ENCODE data around the gene PCDHA12. TPM values are rescaled to one million over a fixed set of nuclear protein-coding genes. Genes with fewer than 3 reads are reported as not detected.
"Not testable (repeated sequence)": the region's sequence is repeated elsewhere in the genome, so short reads cannot be mapped to it uniquely, and the experiment has no call there.

The PCDHA12 gene
- not detected for total RNA-seq

- POLR2A ChIA-PET: no interaction called here
- DNase-seq (no peak), ATAC-seq (no peak)
- H3K4me3 Mint-ChIP-seq: no peak within 1 kb of the TSS
- peaks cover 15% of the 10 kb centered on the region for H3K9me3 Mint-ChIP-seq (ENCODE audit: insufficient read depth)
- CTCF ChIA-PET: interaction anchor here (0.9 kb wide), 1 partner anchor 312 kb away, joined by 3 read pairs; the partner anchor contains the start of gene PCDHB9
- H3K27ac Mint-ChIP-seq: no peak within 1 kb of the TSS
- no peaks in the 10 kb centered on the region for H3K4me1 Mint-ChIP-seq (ENCODE audit: low read depth)
- no peaks in the 10 kb centered on the region for H3K27me3 Mint-ChIP-seq (ENCODE audit: low read depth)
- H3K36me3 Mint-ChIP-seq (ENCODE audit: low read depth): no peaks in the 10 kb centered on the region
Measured at GRCh38 chr5:140875085-140876065, at the start of gene PCDHA12. Gene PCDHA12 (plus strand): TSS chr5:140875308. CDS start chr5:140875473, 165 bp downstream.

- no peaks in the 10 kb centered on the region for H3K27me3 Mint-ChIP-seq (ENCODE audit: low read depth)
- peak within 1 kb of the TSS; percentile 23 for H3K4me3 Mint-ChIP-seq
- no peaks in the 10 kb centered on the region for H3K4me1 Mint-ChIP-seq (ENCODE audit: low read depth)
- ChIA-PET POLR2A (no interaction called here), CTCF (no interaction called here)
- peaks cover 11% of the 10 kb centered on the region for H3K36me3 Mint-ChIP-seq (ENCODE audit: low read depth)
- ATAC-seq (no peak), DNase-seq (no peak)
- no peak within 1 kb of the TSS for H3K27ac Mint-ChIP-seq
- peaks cover 24% of the 10 kb centered on the region for H3K9me3 Mint-ChIP-seq (ENCODE audit: insufficient read depth)
Measured at GRCh38 chr5:140827704-140828361, 47.3 kb upstream of the PCDHA12 start, which contains the start of gene PCDHA6. Gene PCDHA6 (plus strand): TSS chr5:140827960. CDS start chr5:140828092, 132 bp downstream.

GRCh38 chr5:140828362-140828737 lies 46.8 kb upstream of the PCDHA12 start:
- ATAC-seq (no peak), DNase-seq (no peak)
- H3K27ac Mint-ChIP-seq: no peak overlapping the region
- ChIA-PET CTCF (no interaction called here), POLR2A (no interaction called here)
- H3K4me1 Mint-ChIP-seq (ENCODE audit: low read depth): no peaks in the 10 kb centered on the region
- peak overlapping the region; percentile 23 for H3K4me3 Mint-ChIP-seq
- H3K27me3 Mint-ChIP-seq (ENCODE audit: low read depth): no peaks in the 10 kb centered on the region
- H3K9me3 Mint-ChIP-seq (ENCODE audit: insufficient read depth): peaks cover 24% of the 10 kb centered on the region
- H3K36me3 Mint-ChIP-seq (ENCODE audit: low read depth): peaks cover 11% of the 10 kb centered on the region

- POLR2A ChIA-PET, CTCF ChIA-PET: not testable (repeated sequence)
Measured at GRCh38 chr5:140829511-140830501, 45.3 kb upstream of the PCDHA12 start.

GRCh38 chr5:140833993-140834392 lies 41.1 kb upstream of the PCDHA12 start, which contains the start of gene PCDHA7:
Gene PCDHA7 (plus strand): TSS chr5:140834269. CDS start chr5:140834384, 115 bp downstream.
- DNase-seq: no peak
- Mint-ChIP-seq H3K4me1 (ENCODE audit: low read depth) (no peaks in the 10 kb centered on the region), H3K27me3 (ENCODE audit: low read depth) (no peaks in the 10 kb centered on the region), H3K36me3 (ENCODE audit: low read depth) (peaks cover 2% of the 10 kb centered on the region), H3K9me3 (ENCODE audit: insufficient read depth) (peaks cover 15% of the 10 kb centered on the region), H3K27ac (no peak within 1 kb of the TSS), H3K4me3 (no peak within 1 kb of the TSS)
- ATAC-seq: no peak
- ChIA-PET CTCF (no interaction called here), POLR2A (no interaction called here)

More at GRCh38 chr5:140829511-140830501, 45.3 kb upstream of the PCDHA12 start:
- ATAC-seq; H3K4me1 Mint-ChIP-seq (ENCODE audit: low read depth); DNase-seq; H3K4me3 Mint-ChIP-seq; H3K27ac Mint-ChIP-seq; H3K27me3 Mint-ChIP-seq (ENCODE audit: low read depth): not testable (repeated sequence)
- peaks cover 31% of the 10 kb centered on the region for H3K9me3 Mint-ChIP-seq (ENCODE audit: insufficient read depth)
- H3K36me3 Mint-ChIP-seq (ENCODE audit: low read depth): peaks cover 11% of the 10 kb centered on the region

- H3K27me3 Mint-ChIP-seq (ENCODE audit: low read depth); CTCF ChIA-PET; POLR2A ChIA-PET; H3K36me3 Mint-ChIP-seq (ENCODE audit: low read depth); H3K27ac Mint-ChIP-seq; H3K4me1 Mint-ChIP-seq (ENCODE audit: low read depth); ATAC-seq; DNase-seq; H3K4me3 Mint-ChIP-seq: not testable (repeated sequence)
- peaks cover 15% of the 10 kb centered on the region for H3K9me3 Mint-ChIP-seq (ENCODE audit: insufficient read depth)
Measured at GRCh38 chr5:140834439-140835008, 40.6 kb upstream of the PCDHA12 start.

GRCh38 chr5:140835622-140836510 lies 39.2 kb upstream of the PCDHA12 start:
- Mint-ChIP-seq H3K4me3 (peak overlapping the region; percentile 12), H3K4me1 (ENCODE audit: low read depth) (no peaks in the 10 kb centered on the region)
- CTCF ChIA-PET: no interaction called here

GRCh38 chr5:140840978-140841962 lies 33.8 kb upstream of the PCDHA12 start, which contains the start of gene PCDHA8:
Gene PCDHA8 (plus strand): TSS chr5:140841187. CDS start chr5:140841322, 135 bp downstream.
- peaks cover 22% of the 10 kb centered on the region for H3K9me3 Mint-ChIP-seq (ENCODE audit: insufficient read depth)
- DNase-seq: no peak
- H3K36me3 Mint-ChIP-seq (ENCODE audit: low read depth): peaks cover 5% of the 10 kb centered on the region
- CTCF ChIA-PET: interaction anchor here (1.5 to 1.6 kb wide), 2 partner anchors 11 to 56 kb away, joined by 4 to 6 read pairs; partner anchors contain the start of gene PCDHA1
- no peaks in the 10 kb centered on the region for H3K4me1 Mint-ChIP-seq (ENCODE audit: low read depth)
- peak within 1 kb of the TSS; percentile 22 for H3K4me3 Mint-ChIP-seq
- POLR2A ChIA-PET: no interaction called here
- H3K27me3 Mint-ChIP-seq (ENCODE audit: low read depth): no peaks in the 10 kb centered on the region
- H3K27ac Mint-ChIP-seq: no peak within 1 kb of the TSS
- no peak for ATAC-seq

More at GRCh38 chr5:140835622-140836510, 39.2 kb upstream of the PCDHA12 start:
- no peaks in the 10 kb centered on the region for H3K27me3 Mint-ChIP-seq (ENCODE audit: low read depth)
- peaks cover 15% of the 10 kb centered on the region for H3K9me3 Mint-ChIP-seq (ENCODE audit: insufficient read depth)
- no peaks in the 10 kb centered on the region for H3K36me3 Mint-ChIP-seq (ENCODE audit: low read depth)
- ATAC-seq (no peak), DNase-seq (no peak)
- POLR2A ChIA-PET: no interaction called here
- no peak overlapping the region for H3K27ac Mint-ChIP-seq

GRCh38 chr5:140842798-140843733 lies 32.0 kb upstream of the PCDHA12 start:
- H3K27me3 Mint-ChIP-seq (ENCODE audit: low read depth): no peaks in the 10 kb centered on the region
- no peaks in the 10 kb centered on the region for H3K4me1 Mint-ChIP-seq (ENCODE audit: low read depth)
- H3K36me3 Mint-ChIP-seq (ENCODE audit: low read depth): peaks cover 5% of the 10 kb centered on the region
- H3K4me3 Mint-ChIP-seq: no peak overlapping the region
- H3K27ac Mint-ChIP-seq: no peak overlapping the region
- no peak for ATAC-seq
- ChIA-PET POLR2A (no interaction called here), CTCF (interaction anchor here (1.6 kb wide), 1 partner anchor 9 kb away, joined by 4 read pairs; no protein-coding TSS in a partner anchor)
- H3K9me3 Mint-ChIP-seq (ENCODE audit: insufficient read depth): peaks cover 22% of the 10 kb centered on the region
- DNase-seq: no peak

All from activated CD8-positive, alpha-beta T cell treated with anti-CD3 and anti-CD28 coated beads, Interleukin-2, amount 10 ng/mL, durations not matched to agents 7 days and 5 days (primary cell).